ENCODE results near the gene GABRB3.

GRCh38 chr15:26561896-26562295, 211.0 kb downstream of the GABRB3 start:
- TF ChIP-seq, protein P1, sequence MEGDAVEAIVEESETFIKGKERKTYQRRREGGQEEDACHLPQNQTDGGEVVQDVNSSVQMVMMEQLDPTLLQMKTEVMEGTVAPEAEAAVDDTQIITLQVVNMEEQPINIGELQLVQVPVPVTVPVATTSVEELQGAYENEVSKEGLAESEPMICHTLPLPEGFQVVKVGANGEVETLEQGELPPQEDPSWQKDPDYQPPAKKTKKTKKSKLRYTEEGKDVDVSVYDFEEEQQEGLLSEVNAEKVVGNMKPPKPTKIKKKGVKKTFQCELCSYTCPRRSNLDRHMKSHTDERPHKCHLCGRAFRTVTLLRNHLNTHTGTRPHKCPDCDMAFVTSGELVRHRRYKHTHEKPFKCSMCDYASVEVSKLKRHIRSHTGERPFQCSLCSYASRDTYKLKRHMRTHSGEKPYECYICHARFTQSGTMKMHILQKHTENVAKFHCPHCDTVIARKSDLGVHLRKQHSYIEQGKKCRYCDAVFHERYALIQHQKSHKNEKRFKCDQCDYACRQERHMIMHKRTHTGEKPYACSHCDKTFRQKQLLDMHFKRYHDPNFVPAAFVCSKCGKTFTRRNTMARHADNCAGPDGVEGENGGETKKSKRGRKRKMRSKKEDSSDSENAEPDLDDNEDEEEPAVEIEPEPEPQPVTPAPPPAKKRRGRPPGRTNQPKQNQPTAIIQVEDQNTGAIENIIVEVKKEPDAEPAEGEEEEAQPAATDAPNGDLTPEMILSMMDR (IDR thresholded peaks at IDR 0.05; ENCODE audit: poor library complexity), result no peak
- TF ChIP-seq EZH2phosphoT487 (IDR thresholded peaks at IDR 0.05; ENCODE audit: low read depth, severe bottlenecking, unreplicated experiment) (no peak), EZH2 (IDR thresholded peaks at IDR 0.05; ENCODE audit: borderline replicate concordance) (no peak)
